Measurements from ENCODE around the gene SLC6A20. TPM values are rescaled to one million over a fixed set of nuclear protein-coding genes. Genes with fewer than 3 reads are reported as not detected.

Gene SLC6A20
- total and polyA plus RNA-seq, 2 of the 13 experiments (the other 11 are each of a cell fraction or from before 2014, with no cell fraction given) = not detected

GRCh38 chr3:45794177-45794560, 2.2 kb downstream of the SLC6A20 start (continued):
- TF ChIP-seq ZBTB40 (IDR thresholded peaks at IDR 0.05) (no peak), ZBTB40 (CRISPR knock-in tag; IDR thresholded peaks at IDR 0.05) (no peak), GPBP1L1 (CRISPR knock-in tag; IDR thresholded peaks at IDR 0.05) (no peak), ZNF329 (CRISPR knock-in tag; IDR thresholded peaks at IDR 0.05; ENCODE audit: low read depth) (no peak), ZNF549 (CRISPR knock-in tag; IDR thresholded peaks at IDR 0.05) (no peak), JUN (CRISPR knock-in tag; IDR thresholded peaks at IDR 0.05) (no peak), THAP9 (CRISPR knock-in tag; IDR thresholded peaks at IDR 0.05; ENCODE audit: borderline replicate concordance) (no peak)
